ENCODE measurements around the gene GCK.

Gene GCK

DNA sequence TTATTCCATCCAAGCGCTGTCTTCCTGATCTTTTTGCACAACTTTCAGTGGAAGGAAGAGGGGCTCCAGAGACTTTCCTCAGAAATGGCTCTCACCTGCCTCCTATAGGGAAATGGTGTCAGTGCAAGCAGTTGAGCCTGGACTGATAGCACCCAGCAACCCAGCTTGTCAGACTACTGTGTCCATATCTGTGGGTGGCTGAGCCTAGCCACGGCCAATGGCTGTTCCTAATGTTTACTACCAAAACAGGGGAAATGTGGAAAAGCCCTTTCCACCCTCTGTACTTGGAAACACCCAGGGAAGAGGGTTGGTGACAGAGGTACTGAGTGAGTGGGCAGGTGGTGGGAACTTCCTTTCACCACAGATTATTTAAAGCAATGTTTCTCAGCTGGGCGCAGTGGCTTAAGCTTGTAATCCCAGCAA is 7.2 kb upstream of the GCK start:
- H3K27ac ChIP-seq (replicated peaks; ENCODE audit: low read length) = no peak overlapping the region

DNA sequence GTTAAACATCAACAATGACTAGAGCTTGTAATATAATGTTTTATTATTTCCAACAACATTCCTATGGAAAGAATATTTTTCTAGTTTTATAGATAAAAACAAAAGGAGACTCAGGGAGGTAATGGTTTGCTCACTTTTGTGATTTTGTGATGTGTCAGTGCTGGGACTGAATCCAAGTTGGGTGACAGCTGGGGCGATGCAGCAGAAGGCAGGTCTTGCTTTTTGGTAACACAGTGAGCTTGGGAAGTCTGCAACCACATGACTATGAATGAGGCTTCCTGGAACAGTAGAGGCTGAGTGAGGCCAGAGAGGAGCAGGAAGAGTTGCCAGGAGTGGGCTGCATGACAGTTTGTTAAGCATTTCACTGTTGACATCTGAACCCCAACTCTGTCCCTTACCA is 6.7 kb upstream of the GCK start:
- no peak for DNase-seq (ENCODE audit: low spot score)
- Histone ChIP-seq H3K9ac (ENCODE audit: low read depth, low read length, poor library complexity) (no peak overlapping the region), H3K4me2 (ENCODE audit: insufficient read depth, low read length, poor library complexity, severe bottlenecking) (no peak overlapping the region), H3K4me1 (ENCODE audit: control insufficient read depth in 2 of 2, insufficient read depth in 1 of 2, low read depth in 1 of 2, low read length in 2 of 2) (no peaks in the 10 kb centered on the region), H3K27ac (replicated peaks; ENCODE audit: low read length) (no peak overlapping the region), H3K18ac (ENCODE audit: low read length) (no peak overlapping the region), H4K91ac (ENCODE audit: low read depth, low read length, poor library complexity) (no peak overlapping the region), H3K9me3 (replicated peaks in 1 of 2; ENCODE audit: control insufficient read depth in 2 of 2, insufficient read depth in 1 of 2, low read depth in 1 of 2, low read length in 2 of 2) (no peaks in the 10 kb centered on the region), H3K79me1 (ENCODE audit: low read depth, low read length) (no peaks in the 10 kb centered on the region), H3K36me3 (replicated peaks in 1 of 2; ENCODE audit: control insufficient read depth in 2 of 2, insufficient read depth in 2 of 2, low read length in 2 of 2) (no peaks in the 10 kb centered on the region), H2BK5ac (ENCODE audit: low read length) (no peak overlapping the region), H3K27me3 (ENCODE audit: control insufficient read depth in 3 of 3, insufficient read depth in 3 of 3, low read depth in 1 of 3, low read length in 3 of 3) (peaks cover 0 to 5% (median 0%) of the 10 kb centered on the region in 3 experiments), H2AK5ac (ENCODE audit: low read depth, low read length) (no peak overlapping the region), H2AFZ (ENCODE audit: low read length) (no peak overlapping the region), H3K23ac (ENCODE audit: low read depth, low read length, poor library complexity) (no peak overlapping the region), H4K8ac (ENCODE audit: low read depth, low read length) (no peak overlapping the region), H2BK12ac (ENCODE audit: low read length) (no peak overlapping the region), H3K14ac (ENCODE audit: low read length) (no peak overlapping the region), H2BK120ac (ENCODE audit: low read depth, low read length) (no peak overlapping the region), H3K4me3 (ENCODE audit: low read length in 2 of 2) (no peak overlapping the region), H3K4ac (ENCODE audit: low read length) (no peak overlapping the region), H2BK15ac (ENCODE audit: low read length) (no peak overlapping the region)
- WGBS, 2 donors (ENCODE audit: extremely low coverage in 2 of 2, insufficient read length in 2 of 2, insufficient replicate concordance in 1 of 2) = no CpG with 5 or more reads among the region's 1 CpG

More for the DNA sequence above, 7.2 kb upstream of the GCK start:
- Histone ChIP-seq H3K9ac (ENCODE audit: low read depth, low read length, poor library complexity) (no peak overlapping the region), H3K4ac (ENCODE audit: low read length) (no peak overlapping the region), H3K4me2 (ENCODE audit: insufficient read depth, low read length, poor library complexity, severe bottlenecking) (no peak overlapping the region), H3K27me3 (ENCODE audit: control insufficient read depth in 3 of 3, insufficient read depth in 3 of 3, low read depth in 1 of 3, low read length in 3 of 3) (peaks cover 0 to 5% (median 0%) of the 10 kb centered on the region in 3 experiments), H3K4me1 (ENCODE audit: control insufficient read depth in 2 of 2, insufficient read depth in 1 of 2, low read depth in 1 of 2, low read length in 2 of 2) (no peaks in the 10 kb centered on the region), H4K91ac (ENCODE audit: low read depth, low read length, poor library complexity) (no peak overlapping the region), H3K79me1 (ENCODE audit: low read depth, low read length) (peaks cover 2% of the 10 kb centered on the region), H2BK5ac (ENCODE audit: low read length) (no peak overlapping the region), H3K14ac (ENCODE audit: low read length) (no peak overlapping the region), H2BK12ac (ENCODE audit: low read length) (no peak overlapping the region), H2BK15ac (ENCODE audit: low read length) (no peak overlapping the region), H3K18ac (ENCODE audit: low read length) (no peak overlapping the region), H3K36me3 (replicated peaks in 1 of 2; ENCODE audit: control insufficient read depth in 2 of 2, insufficient read depth in 2 of 2, low read length in 2 of 2) (no peaks in the 10 kb centered on the region), H2AK5ac (ENCODE audit: low read depth, low read length) (no peak overlapping the region), H2AFZ (ENCODE audit: low read length) (peak overlapping the region; percentile 31), H3K23ac (ENCODE audit: low read depth, low read length, poor library complexity) (no peak overlapping the region), H4K8ac (ENCODE audit: low read depth, low read length) (no peak overlapping the region), H2BK120ac (ENCODE audit: low read depth, low read length) (no peak overlapping the region), H3K9me3 (replicated peaks in 1 of 2; ENCODE audit: control insufficient read depth in 2 of 2, insufficient read depth in 1 of 2, low read depth in 1 of 2, low read length in 2 of 2) (no peaks in the 10 kb centered on the region), H3K4me3 (ENCODE audit: low read length in 2 of 2) (no peak overlapping the region)
- WGBS, 2 donors (ENCODE audit: extremely low coverage in 2 of 2, insufficient read length in 2 of 2, insufficient replicate concordance in 1 of 2) = no CpG with 5 or more reads among the region's 3 CpGs
- peak; percentile 42 for DNase-seq (ENCODE audit: low spot score)

DNA sequence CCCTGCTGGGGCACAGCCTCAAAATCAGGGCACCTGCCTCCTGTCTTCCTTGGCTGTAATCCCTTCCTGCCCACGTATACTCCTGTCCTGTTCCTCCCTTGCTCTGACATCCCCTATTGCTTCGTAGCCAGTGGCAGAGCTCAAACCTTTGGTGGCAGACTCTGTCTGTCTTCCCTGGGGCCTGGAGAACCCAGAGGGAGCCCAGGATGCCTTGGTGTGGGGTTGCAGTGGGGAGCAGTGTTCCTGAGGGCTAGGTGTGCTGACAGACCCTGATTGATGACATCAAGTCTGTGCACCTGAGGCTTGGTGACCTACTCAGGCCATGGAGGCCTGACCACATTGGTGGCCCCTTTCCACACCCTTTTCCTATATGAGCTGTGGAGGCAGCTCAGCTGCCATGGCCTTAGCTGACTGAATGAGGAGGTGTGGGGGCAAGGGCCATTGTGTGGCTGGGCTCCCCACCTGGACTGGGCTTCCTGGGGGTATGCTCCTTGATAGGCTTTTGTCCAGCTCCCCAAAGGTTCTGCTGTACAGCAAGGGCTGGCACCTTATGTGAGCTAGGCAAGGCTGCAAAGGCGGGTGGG is 5.4 kb upstream of the GCK start:
- no peaks in the 10 kb centered on the region for H3K36me3 ChIP-seq (replicated peaks in 1 of 2; ENCODE audit: control insufficient read depth in 2 of 2, insufficient read depth in 2 of 2, low read length in 2 of 2)
- no peak overlapping the region for H3K27ac ChIP-seq (replicated peaks; ENCODE audit: low read length)
- H4K91ac ChIP-seq (ENCODE audit: low read depth, low read length, poor library complexity) = no peak overlapping the region
- H3K27me3 ChIP-seq (ENCODE audit: control insufficient read depth in 3 of 3, insufficient read depth in 3 of 3, low read depth in 1 of 3, low read length in 3 of 3) = peaks cover 0 to 5% (median 0%) of the 10 kb centered on the region in 3 experiments
- H3K4me1 ChIP-seq (ENCODE audit: control insufficient read depth in 2 of 2, insufficient read depth in 1 of 2, low read depth in 1 of 2, low read length in 2 of 2) = no peaks in the 10 kb centered on the region
- H3K23ac ChIP-seq (ENCODE audit: low read depth, low read length, poor library complexity) = peak overlapping the region; percentile 56
- H2AFZ ChIP-seq (ENCODE audit: low read length) = no peak overlapping the region
- no CpG with 5 or more reads among the region's 3 CpGs for WGBS, 2 donors (ENCODE audit: extremely low coverage in 2 of 2, insufficient read length in 2 of 2, insufficient replicate concordance in 1 of 2)
- H3K9me3 ChIP-seq (replicated peaks in 1 of 2; ENCODE audit: control insufficient read depth in 2 of 2, insufficient read depth in 1 of 2, low read depth in 1 of 2, low read length in 2 of 2) = no peaks in the 10 kb centered on the region
- no peak overlapping the region for H3K4me2 ChIP-seq (ENCODE audit: insufficient read depth, low read length, poor library complexity, severe bottlenecking)
- no peaks in the 10 kb centered on the region for H3K79me1 ChIP-seq (ENCODE audit: low read depth, low read length)
- no peak overlapping the region for H3K4ac ChIP-seq (ENCODE audit: low read length)
- no peak overlapping the region for H2BK12ac ChIP-seq (ENCODE audit: low read length)
- H2AK5ac ChIP-seq (ENCODE audit: low read depth, low read length) = peak overlapping the region; percentile 32
- H3K4me3 ChIP-seq (ENCODE audit: low read length in 2 of 2) = no peak overlapping the region
- no peak overlapping the region for H4K8ac ChIP-seq (ENCODE audit: low read depth, low read length)
- H3K14ac ChIP-seq (ENCODE audit: low read length) = no peak overlapping the region
- H2BK5ac ChIP-seq (ENCODE audit: low read length) = no peak overlapping the region
- no peak overlapping the region for H3K18ac ChIP-seq (ENCODE audit: low read length)
- no peak overlapping the region for H2BK15ac ChIP-seq (ENCODE audit: low read length)
- DNase-seq (ENCODE audit: low spot score) = no peak
- no peak overlapping the region for H3K9ac ChIP-seq (ENCODE audit: low read depth, low read length, poor library complexity)
- no peak overlapping the region for H2BK120ac ChIP-seq (ENCODE audit: low read depth, low read length)

DNA sequence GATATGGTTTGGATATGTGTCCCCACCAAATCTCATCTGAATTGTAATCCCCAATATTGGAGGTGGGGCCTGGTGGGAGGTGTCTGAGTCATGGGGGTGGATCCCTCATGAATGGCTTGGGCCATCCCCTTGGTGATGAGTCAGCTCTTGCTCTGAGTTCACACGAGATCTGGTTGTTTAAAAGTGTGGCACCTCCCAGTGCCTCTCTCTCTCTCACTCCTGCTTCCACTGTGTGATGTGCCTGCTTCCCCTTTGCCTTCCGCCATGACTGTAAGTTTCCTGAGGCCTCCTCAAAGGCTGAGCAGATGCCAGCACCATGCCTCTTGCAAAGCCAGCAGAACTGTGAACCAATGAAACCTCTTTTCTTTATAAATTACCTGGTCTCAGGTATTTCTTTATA is 4.8 kb upstream of the GCK start:
- H3K14ac ChIP-seq (ENCODE audit: low read length) = no peak overlapping the region
- peaks cover 0 to 5% (median 0%) of the 10 kb centered on the region in 3 experiments for H3K27me3 ChIP-seq (ENCODE audit: control insufficient read depth in 3 of 3, insufficient read depth in 3 of 3, low read depth in 1 of 3, low read length in 3 of 3)
- H2BK5ac ChIP-seq (ENCODE audit: low read length) = no peak overlapping the region
- H3K4ac ChIP-seq (ENCODE audit: low read length) = no peak overlapping the region
- no peak overlapping the region for H2BK15ac ChIP-seq (ENCODE audit: low read length)
- H2BK12ac ChIP-seq (ENCODE audit: low read length) = no peak overlapping the region
- no peak for DNase-seq (ENCODE audit: low spot score)
- no peak overlapping the region for H3K4me3 ChIP-seq (ENCODE audit: low read length in 2 of 2)
- no peaks in the 10 kb centered on the region for H3K36me3 ChIP-seq (replicated peaks in 1 of 2; ENCODE audit: control insufficient read depth in 2 of 2, insufficient read depth in 2 of 2, low read length in 2 of 2)
- H2AK5ac ChIP-seq (ENCODE audit: low read depth, low read length) = peak overlapping the region; percentile 32
- no peak overlapping the region for H3K4me2 ChIP-seq (ENCODE audit: insufficient read depth, low read length, poor library complexity, severe bottlenecking)
- no peak overlapping the region for H3K9ac ChIP-seq (ENCODE audit: low read depth, low read length, poor library complexity)
- H3K18ac ChIP-seq (ENCODE audit: low read length) = no peak overlapping the region
- peaks cover 0 to 4% of the 10 kb centered on the region in 2 donors for H3K4me1 ChIP-seq (ENCODE audit: control insufficient read depth in 2 of 2, insufficient read depth in 1 of 2, low read depth in 1 of 2, low read length in 2 of 2)
- H4K8ac ChIP-seq (ENCODE audit: low read depth, low read length) = no peak overlapping the region
- H3K27ac ChIP-seq (replicated peaks; ENCODE audit: low read length) = no peak overlapping the region
- no peak overlapping the region for H2BK120ac ChIP-seq (ENCODE audit: low read depth, low read length)
- WGBS, 2 donors (ENCODE audit: extremely low coverage in 2 of 2, insufficient read length in 2 of 2, insufficient replicate concordance in 1 of 2) = no CpG with 5 or more reads among the region's 2 CpGs
- no peak overlapping the region for H2AFZ ChIP-seq (ENCODE audit: low read length)
- no peak overlapping the region for H3K23ac ChIP-seq (ENCODE audit: low read depth, low read length, poor library complexity)
- no peak overlapping the region for H4K91ac ChIP-seq (ENCODE audit: low read depth, low read length, poor library complexity)
- no peaks in the 10 kb centered on the region for H3K79me1 ChIP-seq (ENCODE audit: low read depth, low read length)
- H3K9me3 ChIP-seq (replicated peaks in 1 of 2; ENCODE audit: control insufficient read depth in 2 of 2, insufficient read depth in 1 of 2, low read depth in 1 of 2, low read length in 2 of 2) = no peaks in the 10 kb centered on the region

Measured in neuronal stem cell (in vitro differentiated cells).